HFFc6 (cell line): Measurements from ENCODE around the gene DBR1. TPM values are rescaled to one million over a fixed set of nuclear protein-coding genes. Genes with fewer than 3 reads are reported as not detected.

Source experiments
- DNase-seq: peaks from one replicate; pipeline ENCODE4 v3.0.0-alpha.2; 2018
- H3K27ac Mint-ChIP-seq: 2 replicates; pipeline ENCODE4 v1.8.0; 2020; ENCODE audit warnings: mild to moderate bottlenecking, mixed read lengths
- H3K27me3 Mint-ChIP-seq: 2 replicates; pipeline ENCODE4 v1.8.0; 2021; ENCODE audit warnings: mild to moderate bottlenecking, moderate library complexity, mixed read lengths; ENCODE audit not compliant: insufficient read depth
- H3K36me3 Mint-ChIP-seq: 2 replicates; pipeline ENCODE4 v1.8.0; 2021; ENCODE audit warnings: low read depth, mixed read lengths
- H3K4me1 Mint-ChIP-seq: 2 replicates; pipeline ENCODE4 v1.8.0; 2020; ENCODE audit warnings: low read depth, mixed read lengths
- H3K4me3 Mint-ChIP-seq: 2 replicates; pipeline ENCODE4 v1.8.0; 2020; ENCODE audit warnings: mild to moderate bottlenecking, moderate library complexity, mixed read lengths
- H3K9me3 Mint-ChIP-seq: 2 replicates; pipeline ENCODE4 v1.8.0; 2020; ENCODE audit warnings: mild to moderate bottlenecking, mixed read lengths
- total RNA-seq, 6 experiments: library from RNA; stranded (reverse); fragmentation: NEBNext Ultra II Directional; extraction: Animal tissue kit (Norgen Biotek cat#: 25700); gene quantifications; 2 replicates in 1 of 6; 3 replicates in 5 of 6; pipeline ENCODE4 v1.2.3, GENCODE V29; 2021
- TF ChIP-seq, protein P1 (sequence below): fragments of 200-600 bp; sonication (generic); IDR thresholded peaks from 2 replicates; pipeline ENCODE4 v1.5.0; 2021; ENCODE audit warnings: antibody characterized with exemption, mild to moderate bottlenecking

The DBR1 gene
- total RNA-seq, 6 experiments from 2014 or later: 9.9 to 13.7 (median 11.8) TPM

DNA sequence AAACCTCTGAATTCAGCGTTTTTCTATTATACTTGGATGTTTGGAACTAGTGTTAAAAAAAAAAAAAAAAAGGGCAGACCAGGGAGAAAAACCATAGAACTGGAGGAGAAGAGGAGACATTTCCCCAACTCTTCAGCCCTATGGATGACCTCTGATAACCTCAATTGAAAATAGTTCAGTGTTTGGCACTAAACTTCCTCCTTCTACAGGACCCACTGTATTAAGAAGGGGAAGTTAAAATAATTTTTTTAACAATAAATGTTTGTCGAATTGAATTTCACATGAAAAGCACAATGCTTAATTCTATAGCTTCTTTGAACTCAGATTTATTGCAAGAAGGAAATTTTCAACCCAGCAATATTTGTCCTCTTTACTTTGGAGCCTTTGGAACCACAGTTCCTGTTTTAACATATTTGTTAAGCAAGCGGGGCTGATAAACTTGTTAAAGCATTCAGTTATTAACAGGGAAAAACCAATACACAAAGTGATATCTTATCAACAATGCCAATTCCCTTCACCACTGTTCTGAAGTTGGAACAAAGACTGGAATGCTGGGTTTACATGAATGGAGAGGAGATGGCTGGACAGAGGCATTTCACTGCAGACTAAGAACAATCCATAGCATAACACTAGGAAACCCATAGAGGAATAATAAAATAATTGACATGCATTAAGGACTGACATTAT is 39.4 kb downstream of the DBR1 start:
- no peaks in the 10 kb centered on the region for H3K9me3 Mint-ChIP-seq
- H3K27ac Mint-ChIP-seq: no peak overlapping the region
- no peaks in the 10 kb centered on the region for H3K36me3 Mint-ChIP-seq
- H3K27me3 Mint-ChIP-seq: peaks cover 15% of the 10 kb centered on the region
- no peaks in the 10 kb centered on the region for H3K4me1 Mint-ChIP-seq
- H3K4me3 Mint-ChIP-seq: no peak overlapping the region
- TF ChIP-seq, protein P1, sequence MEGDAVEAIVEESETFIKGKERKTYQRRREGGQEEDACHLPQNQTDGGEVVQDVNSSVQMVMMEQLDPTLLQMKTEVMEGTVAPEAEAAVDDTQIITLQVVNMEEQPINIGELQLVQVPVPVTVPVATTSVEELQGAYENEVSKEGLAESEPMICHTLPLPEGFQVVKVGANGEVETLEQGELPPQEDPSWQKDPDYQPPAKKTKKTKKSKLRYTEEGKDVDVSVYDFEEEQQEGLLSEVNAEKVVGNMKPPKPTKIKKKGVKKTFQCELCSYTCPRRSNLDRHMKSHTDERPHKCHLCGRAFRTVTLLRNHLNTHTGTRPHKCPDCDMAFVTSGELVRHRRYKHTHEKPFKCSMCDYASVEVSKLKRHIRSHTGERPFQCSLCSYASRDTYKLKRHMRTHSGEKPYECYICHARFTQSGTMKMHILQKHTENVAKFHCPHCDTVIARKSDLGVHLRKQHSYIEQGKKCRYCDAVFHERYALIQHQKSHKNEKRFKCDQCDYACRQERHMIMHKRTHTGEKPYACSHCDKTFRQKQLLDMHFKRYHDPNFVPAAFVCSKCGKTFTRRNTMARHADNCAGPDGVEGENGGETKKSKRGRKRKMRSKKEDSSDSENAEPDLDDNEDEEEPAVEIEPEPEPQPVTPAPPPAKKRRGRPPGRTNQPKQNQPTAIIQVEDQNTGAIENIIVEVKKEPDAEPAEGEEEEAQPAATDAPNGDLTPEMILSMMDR: no peak
- no peak for DNase-seq

DNA sequence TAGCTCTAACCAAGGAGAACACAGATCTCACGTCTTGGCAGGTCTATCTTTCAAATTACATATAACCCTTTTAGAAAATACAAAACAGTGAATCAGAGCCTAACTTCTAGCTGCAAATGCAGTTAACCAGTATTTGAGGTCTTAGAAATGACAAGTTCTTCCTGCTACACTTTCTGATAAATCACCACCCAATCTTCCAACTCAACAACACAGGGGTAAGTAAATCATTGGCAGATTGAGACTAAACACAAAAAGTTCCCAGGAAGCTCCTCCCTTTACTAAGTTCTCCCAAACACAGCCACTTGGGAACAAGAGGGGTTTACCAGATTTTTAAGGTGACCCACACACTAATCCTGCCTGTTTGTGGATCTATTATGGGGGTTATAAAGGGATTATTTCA is 42.5 kb downstream of the DBR1 start, which contains the start of gene A4GNT:
Gene A4GNT, minus strand, starts transcription at position 152 of the 400 bp plus-strand sequence. CDS start 1,134 bp downstream, outside the sequence.
- DNase-seq: no peak
- TF ChIP-seq, protein P1: no peak
- H3K4me1 Mint-ChIP-seq: peaks cover 8% of the 10 kb centered on the region
- no peaks in the 10 kb centered on the region for H3K9me3 Mint-ChIP-seq
- H3K36me3 Mint-ChIP-seq: no peaks in the 10 kb centered on the region
- peaks cover 11% of the 10 kb centered on the region for H3K27me3 Mint-ChIP-seq
- H3K27ac Mint-ChIP-seq: no peak within 1 kb of the TSS
- H3K4me3 Mint-ChIP-seq: no peak within 1 kb of the TSS

DNA sequence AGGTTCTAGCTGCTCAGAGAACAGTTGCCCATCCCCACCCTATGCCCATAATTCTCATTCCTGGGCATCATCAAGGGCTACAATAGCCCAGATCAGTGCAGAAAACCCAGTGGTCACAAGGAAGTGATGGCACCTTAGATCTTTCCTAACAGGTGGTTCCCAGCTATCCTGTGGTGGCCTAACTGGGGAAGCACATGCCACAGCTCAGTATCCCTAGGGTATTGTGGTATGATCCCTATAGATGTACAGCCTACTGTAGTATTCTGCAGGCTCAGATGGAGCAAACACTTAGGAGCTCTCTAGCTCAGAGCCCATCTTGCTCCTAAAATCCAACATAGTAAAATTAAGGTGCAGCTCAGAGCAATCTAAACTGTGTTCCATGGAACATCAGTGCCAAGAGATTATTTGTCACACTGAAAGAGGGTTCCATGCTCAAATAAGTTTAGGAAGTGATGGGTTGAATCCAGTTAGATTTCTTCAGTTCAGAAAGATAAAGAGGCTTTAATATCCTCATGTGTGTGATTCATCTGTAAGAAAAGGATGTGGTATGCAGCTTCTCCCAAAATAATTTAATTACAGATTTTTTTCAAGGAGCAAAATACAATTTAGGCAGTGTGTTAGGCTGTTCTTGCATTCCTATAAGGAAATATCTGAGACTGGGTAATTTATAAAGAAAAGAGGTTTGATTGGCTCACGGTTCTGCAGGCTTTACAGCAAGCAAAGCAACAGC is 46.9 kb downstream of the DBR1 start:
- Mint-ChIP-seq H3K4me3 (no peak overlapping the region), H3K9me3 (no peaks in the 10 kb centered on the region), H3K4me1 (peaks cover 26% of the 10 kb centered on the region), H3K36me3 (no peaks in the 10 kb centered on the region; the same call in 1 of the 2 replicates), H3K27ac (no peak overlapping the region), H3K27me3 (peaks cover 3% of the 10 kb centered on the region)
- TF ChIP-seq, protein P1: no peak
- DNase-seq: no peak

DNA sequence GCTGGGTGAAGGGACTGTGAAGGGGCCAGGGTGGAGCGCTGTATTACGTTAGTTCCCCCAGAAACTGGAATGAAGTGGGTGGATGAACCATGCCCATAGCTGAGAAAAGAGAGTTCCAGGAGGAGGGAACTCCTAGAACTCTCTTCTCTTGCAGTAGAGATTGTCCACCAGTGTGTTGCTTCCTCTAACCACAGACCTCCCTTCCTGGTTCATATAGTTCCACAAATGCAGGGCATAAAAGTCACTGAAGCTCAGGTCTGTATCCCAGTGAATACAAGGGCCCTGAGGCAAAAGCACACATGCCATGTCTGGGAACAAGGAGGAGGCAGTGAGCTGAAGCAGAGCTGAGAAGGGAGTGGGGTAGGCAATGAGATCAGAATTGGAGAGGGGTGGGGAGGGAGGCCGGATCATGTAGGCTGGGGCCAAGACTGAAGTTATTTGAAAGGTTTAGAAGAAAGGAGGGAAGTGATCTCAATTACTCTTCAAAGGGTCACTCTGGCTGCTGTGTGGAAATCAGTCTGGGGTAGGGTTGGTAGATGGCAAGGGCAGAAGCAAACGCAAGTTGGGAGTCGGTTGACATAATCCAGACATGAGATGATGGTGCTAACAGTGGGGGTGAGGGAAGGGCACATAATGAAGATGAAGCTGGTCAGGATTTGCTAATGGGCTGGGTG is 49.0 kb downstream of the DBR1 start:
- Mint-ChIP-seq H3K9me3 (no peaks in the 10 kb centered on the region), H3K4me3 (peak overlapping the region; percentile 2), H3K36me3 (no peaks in the 10 kb centered on the region; the same call in 1 of the 2 replicates), H3K4me1 (peaks cover 26% of the 10 kb centered on the region), H3K27me3 (peaks cover 1% of the 10 kb centered on the region; the same call in 1 of the 2 replicates), H3K27ac (peak overlapping the region; percentile 38)
- TF ChIP-seq, protein P1: no peak
- peak; percentile 13 for DNase-seq

DNA sequence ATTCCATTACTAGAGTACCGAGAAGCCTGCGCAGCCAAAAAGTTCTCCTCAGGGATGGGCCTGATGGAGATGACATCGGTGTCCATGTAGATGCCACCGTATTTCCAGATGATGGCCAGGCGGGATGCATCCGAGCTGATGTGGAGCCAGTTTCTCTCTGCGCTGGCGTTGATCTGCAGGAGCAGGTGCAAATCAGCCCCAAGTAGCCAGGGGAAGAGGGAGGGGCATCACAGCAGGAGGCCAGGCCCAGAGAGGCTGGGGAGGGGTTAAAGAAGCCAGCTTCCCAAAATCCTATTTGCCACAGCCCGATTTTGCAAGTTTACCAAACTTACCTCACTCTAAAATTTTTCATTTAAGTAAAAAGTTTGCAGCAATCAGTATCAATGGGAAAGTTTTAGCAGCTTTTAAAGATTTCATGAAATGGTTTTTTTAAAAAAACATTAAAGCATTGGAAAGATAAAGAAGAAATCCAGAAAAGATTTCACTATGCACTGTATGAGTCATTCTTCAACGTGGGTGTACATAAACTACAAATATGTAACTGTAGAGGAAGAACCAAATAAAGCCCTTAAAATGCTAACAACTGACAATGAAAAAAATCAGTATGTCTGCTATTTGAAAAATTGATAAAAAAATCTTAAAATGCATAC is 49.9 kb downstream of the DBR1 start:
- Mint-ChIP-seq H3K9me3 (no peaks in the 10 kb centered on the region), H3K27me3 (peaks cover under 1% of the 10 kb centered on the region; the same call in 1 of the 2 replicates), H3K27ac (peak overlapping the region; percentile 38), H3K4me3 (peak overlapping the region; percentile 2), H3K4me1 (peaks cover 26% of the 10 kb centered on the region), H3K36me3 (no peaks in the 10 kb centered on the region; the same call in 1 of the 2 replicates)
- TF ChIP-seq, protein P1: no peak
- peak; percentile 42 for DNase-seq
